Activated gamma-delta T cell treated with Interleukin-2 at 50 U/mL for 16 hours (primary cell): Measurements from ENCODE around the gene PAQR3.

Source experiments
- DNase-seq: peaks from one replicate; pipeline ENCODE4 v3.0.0-alpha.2; 2020

PAQR3 gene

GRCh38 chr4:78938868-78939666, at the start of gene PAQR3:
PAQR3 (minus strand) TSS chr4:78939438; CDS start chr4:78939224, 214 bp downstream.
- peak; percentile 78 for DNase-seq

- DNase-seq, result no peak
Measured at GRCh38 chr4:78987683-78988082, 48.4 kb upstream of the PAQR3 start.

GRCh38 chr4:78984593-78984992, 45.4 kb upstream of the PAQR3 start:
- DNase-seq, result no peak

- DNase-seq, result no peak
Measured at GRCh38 chr4:78975865-78976264, 36.6 kb upstream of the PAQR3 start.

- DNase-seq, result no peak
Measured at GRCh38 chr4:78971776-78972175, 32.5 kb upstream of the PAQR3 start.

- no peak for DNase-seq
Measured at GRCh38 chr4:78971326-78971725, 32.1 kb upstream of the PAQR3 start.

GRCh38 chr4:78962597-78963115, 23.4 kb upstream of the PAQR3 start:
- DNase-seq, result no peak

- no peak for DNase-seq
Measured at GRCh38 chr4:78960926-78961325, 21.7 kb upstream of the PAQR3 start.

GRCh38 chr4:78956975-78957374, 17.7 kb upstream of the PAQR3 start:
- DNase-seq, result no peak

- no peak for DNase-seq
Measured at GRCh38 chr4:78953769-78954666, 14.8 kb upstream of the PAQR3 start.

- DNase-seq, result no peak
Measured at GRCh38 chr4:78953231-78953630, 14.0 kb upstream of the PAQR3 start.

GRCh38 chr4:78951862-78952472, 12.7 kb upstream of the PAQR3 start:
- peak; percentile 7 for DNase-seq

- no peak for DNase-seq
Measured at GRCh38 chr4:78949735-78950134, 10.5 kb upstream of the PAQR3 start.

GRCh38 chr4:78945651-78946179, 6.5 kb upstream of the PAQR3 start:
- DNase-seq, result no peak

GRCh38 chr4:78944381-78944780, 5.1 kb upstream of the PAQR3 start:
- DNase-seq, result no peak

GRCh38 chr4:78940752-78941151, 1.5 kb upstream of the PAQR3 start:
- DNase-seq, result no peak

GRCh38 chr4:78939667-78940008, 400 bp upstream of the PAQR3 start:
- no peak for DNase-seq

- DNase-seq, result no peak
Measured at GRCh38 chr4:78938474-78938867, 767 bp downstream of the PAQR3 start.

- DNase-seq, result no peak
Measured at GRCh38 chr4:78937837-78938236, 1.4 kb downstream of the PAQR3 start.

GRCh38 chr4:78936989-78937388, 2.2 kb downstream of the PAQR3 start:
- DNase-seq, result no peak

GRCh38 chr4:78930016-78930629, 9.1 kb downstream of the PAQR3 start:
- no peak for DNase-seq

- no peak for DNase-seq
Measured at GRCh38 chr4:78928835-78929234, 10.4 kb downstream of the PAQR3 start.

- no peak for DNase-seq
Measured at GRCh38 chr4:78926826-78927225, 12.4 kb downstream of the PAQR3 start.
